ENCODE results near the gene DHCR24.

DNA sequence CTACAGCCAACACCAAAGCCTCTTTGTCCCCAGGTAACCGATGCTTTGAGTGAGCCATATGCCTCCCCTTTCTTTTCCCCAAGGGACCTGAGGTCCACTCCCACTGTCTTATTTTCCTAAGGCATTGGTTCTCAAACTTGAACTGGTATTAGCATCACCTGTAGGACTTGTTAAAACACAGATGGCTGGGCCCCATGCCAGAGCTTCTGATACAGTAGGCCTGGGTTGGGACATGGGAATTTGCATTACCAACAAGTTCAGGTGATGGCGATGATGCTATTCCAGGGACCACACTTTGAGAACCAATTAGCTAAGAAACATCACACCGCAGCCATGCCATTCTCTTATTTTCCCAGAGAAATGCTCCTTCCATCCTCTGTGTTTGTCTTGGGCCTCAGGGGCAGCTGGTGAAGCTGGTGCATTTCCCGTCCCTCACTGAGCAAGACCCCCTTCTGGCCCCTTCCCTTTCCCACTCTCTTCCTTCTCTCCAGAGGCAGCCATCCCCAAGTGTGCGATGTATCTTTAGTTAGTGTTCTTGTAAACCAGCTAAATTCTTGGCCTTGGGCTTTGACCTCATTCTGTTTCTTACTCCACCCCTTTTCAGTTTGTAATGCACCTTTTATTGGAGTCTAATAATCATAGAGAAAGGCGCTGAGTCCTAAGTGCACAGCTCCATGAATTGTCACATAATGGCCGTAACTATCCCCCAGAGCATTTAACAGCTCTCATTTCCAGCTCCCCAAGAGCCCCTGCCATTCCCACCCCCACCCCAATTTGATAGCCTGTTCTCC lies 71.7 kb downstream of the DHCR24 start:
- TF ChIP-seq EZH2 (IDR thresholded peaks at IDR 0.05; ENCODE audit: low read length) = no peak
- TF ChIP-seq, protein P1, sequence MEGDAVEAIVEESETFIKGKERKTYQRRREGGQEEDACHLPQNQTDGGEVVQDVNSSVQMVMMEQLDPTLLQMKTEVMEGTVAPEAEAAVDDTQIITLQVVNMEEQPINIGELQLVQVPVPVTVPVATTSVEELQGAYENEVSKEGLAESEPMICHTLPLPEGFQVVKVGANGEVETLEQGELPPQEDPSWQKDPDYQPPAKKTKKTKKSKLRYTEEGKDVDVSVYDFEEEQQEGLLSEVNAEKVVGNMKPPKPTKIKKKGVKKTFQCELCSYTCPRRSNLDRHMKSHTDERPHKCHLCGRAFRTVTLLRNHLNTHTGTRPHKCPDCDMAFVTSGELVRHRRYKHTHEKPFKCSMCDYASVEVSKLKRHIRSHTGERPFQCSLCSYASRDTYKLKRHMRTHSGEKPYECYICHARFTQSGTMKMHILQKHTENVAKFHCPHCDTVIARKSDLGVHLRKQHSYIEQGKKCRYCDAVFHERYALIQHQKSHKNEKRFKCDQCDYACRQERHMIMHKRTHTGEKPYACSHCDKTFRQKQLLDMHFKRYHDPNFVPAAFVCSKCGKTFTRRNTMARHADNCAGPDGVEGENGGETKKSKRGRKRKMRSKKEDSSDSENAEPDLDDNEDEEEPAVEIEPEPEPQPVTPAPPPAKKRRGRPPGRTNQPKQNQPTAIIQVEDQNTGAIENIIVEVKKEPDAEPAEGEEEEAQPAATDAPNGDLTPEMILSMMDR (optimal IDR thresholded peaks at IDR 0.05 in 1 of 3, IDR thresholded peaks at IDR 0.05 in 1 of 3, conservative IDR thresholded peaks at IDR 0.05 in 1 of 3; ENCODE audit: extremely low read depth in 1 of 3, insufficient read depth in 2 of 3, low read length in 3 of 3) = no peak

All from keratinocyte (primary cell).